GM11168 (cell line): ENCODE data around the gene ROR2.

Source experiments
- in situ Hi-C: fragments of 300-500 bp; cut with MboI; formaldehyde crosslinking; loops from one replicate; pipeline ENCODE4 v1.12.0; 2022; ENCODE audit warnings: low sequenced_read_pairs; ENCODE audit not compliant: unreplicated experiment

Gene ROR2

GRCh38 chr9:91765296-91765695 lies 184.7 kb downstream of the ROR2 start:
- in situ Hi-C loops, result loop anchor here (10.0 kb wide), 1 partner anchor 190 kb away; the partner anchor contains the start of gene ROR2

- in situ Hi-C loops, result loop anchor here (10.0 kb wide), 1 partner anchor 190 kb away; the partner anchor contains the start of gene ROR2
These were observed 185.4 kb downstream of the ROR2 start for GRCh38 chr9:91764661-91765060.

GRCh38 chr9:91761362-91761761 lies 188.7 kb downstream of the ROR2 start:
- in situ Hi-C loops, result loop anchor here (10.0 kb wide), 1 partner anchor 193 kb away; the partner anchor contains the start of gene ROR2

- in situ Hi-C loops, result loop anchor here (10.0 kb wide), 1 partner anchor 194 kb away; the partner anchor contains the start of gene ROR2
These were observed 189.1 kb downstream of the ROR2 start for GRCh38 chr9:91760906-91761305.

GRCh38 chr9:91758491-91758981 lies 191.5 kb downstream of the ROR2 start:
- in situ Hi-C loops, result no loop called here

GRCh38 chr9:91757782-91758181 lies 192.2 kb downstream of the ROR2 start:
- in situ Hi-C loops, result no loop called here

- in situ Hi-C loops, result no loop called here
These were observed 193.6 kb downstream of the ROR2 start for GRCh38 chr9:91756510-91756780.

GRCh38 chr9:91755761-91756509 lies 194.1 kb downstream of the ROR2 start:
- in situ Hi-C loops, result no loop called here

- in situ Hi-C loops, result no loop called here
These were observed 196.3 kb downstream of the ROR2 start for GRCh38 chr9:91753711-91754110.

GRCh38 chr9:91751922-91752321 lies 198.1 kb downstream of the ROR2 start:
- in situ Hi-C loops, result no loop called here

- in situ Hi-C loops, result no loop called here
These were observed 199.7 kb downstream of the ROR2 start for GRCh38 chr9:91750343-91750742.

- in situ Hi-C loops, result no loop called here
These were observed 203.1 kb downstream of the ROR2 start for GRCh38 chr9:91746904-91747303.

GRCh38 chr9:91746357-91746756 lies 203.7 kb downstream of the ROR2 start:
- in situ Hi-C loops, result no loop called here

GRCh38 chr9:91744114-91744513 lies 205.9 kb downstream of the ROR2 start:
- in situ Hi-C loops, result no loop called here

GRCh38 chr9:91741522-91741921 lies 208.5 kb downstream of the ROR2 start:
- in situ Hi-C loops, result no loop called here

- in situ Hi-C loops, result no loop called here
These were observed 209.3 kb downstream of the ROR2 start for GRCh38 chr9:91740701-91741100.

- in situ Hi-C loops, result no loop called here
These were observed 213.0 kb downstream of the ROR2 start for GRCh38 chr9:91736898-91737601.

GRCh38 chr9:91736311-91736710 lies 213.7 kb downstream of the ROR2 start:
- in situ Hi-C loops, result no loop called here

- in situ Hi-C loops, result no loop called here
These were observed 215.0 kb downstream of the ROR2 start for GRCh38 chr9:91735049-91735448.

- in situ Hi-C loops, result no loop called here
These were observed 215.6 kb downstream of the ROR2 start for GRCh38 chr9:91734371-91734981.

- in situ Hi-C loops, result no loop called here
These were observed 216.9 kb downstream of the ROR2 start for GRCh38 chr9:91733006-91733624.
